Naive thymus-derived CD4-positive, alpha-beta T cell (primary cell): Measurements from ENCODE around the gene ALDH3B1. TPM values are rescaled to one million over a fixed set of nuclear protein-coding genes. Genes with fewer than 3 reads are reported as not detected.

Experiments used
- ATAC-seq: fragments of 150-1000 bp; cut with Tn5 transposase; 2 replicates; pipeline ENCODE4 v1.10.0; 2021; ENCODE audit warnings: mild to moderate bottlenecking, moderate library complexity
- CTCF ChIA-PET: fragments of 350-600 bp; sonication (Branson Sonifier 250); formaldehyde crosslinking; loops from one replicate; lab custom pipeline; 2021; ENCODE audit warnings: antibody characterized with exemption; lab: Charles Lee
- POLR2A ChIA-PET: fragments of 350-600 bp; sonication (Branson Sonifier 250); formaldehyde crosslinking; loops from one replicate; lab custom pipeline; 2021; ENCODE audit warnings: antibody characterized with exemption, inconsistent platforms; lab: Charles Lee
- DNase-seq, 9 donors: peaks; one replicate each; pipeline versions ENCODE4 v3.0.0 to v3.0.0-alpha.2; 2020 to 2022; ENCODE audit warnings: mixed read lengths in 1 of 9
- H3K27ac ChIP-seq: one replicate; pipeline ENCODE4 v1.7.0; 2013; ENCODE audit warnings: mild to moderate bottlenecking, low read depth, low read length, moderate library complexity
- H3K27me3 ChIP-seq, 2 donors: one replicate each; pipeline ENCODE4 v1.7.0; 2013; ENCODE audit warnings: low read length in 2 of 2, mild to moderate bottlenecking in 2 of 2, moderate library complexity in 2 of 2; ENCODE audit not compliant: control insufficient read depth in 2 of 2, insufficient read depth in 2 of 2
- H3K36me3 ChIP-seq, 3 experiments: 1 replicate in 2 of 3; 2 replicates in 1 of 3; pipeline ENCODE4 v1.7.0; 2013; ENCODE audit warnings: low read length in 3 of 3, mild to moderate bottlenecking in 3 of 3, moderate library complexity in 1 of 3; ENCODE audit not compliant: insufficient read depth in 3 of 3, control insufficient read depth in 2 of 3
- H3K4me1 ChIP-seq, 2 donors: one replicate each; pipeline ENCODE4 v1.7.0; 2013; ENCODE audit warnings: low read length in 2 of 2, mild to moderate bottlenecking in 2 of 2, moderate library complexity in 1 of 2; ENCODE audit not compliant: control insufficient read depth in 2 of 2, insufficient read depth in 2 of 2
- H3K4me3 ChIP-seq: 2 replicates; pipeline ENCODE4 v1.7.0; 2013; ENCODE audit warnings: mild to moderate bottlenecking, low read length
- H3K9me3 ChIP-seq, 3 experiments: 1 replicate in 2 of 3; 2 replicates in 1 of 3; pipeline ENCODE4 v1.7.0; 2013; ENCODE audit warnings: low read length in 3 of 3; ENCODE audit not compliant: control insufficient read depth in 2 of 3
- H3K27ac Mint-ChIP-seq, 9 donors: one replicate each; pipeline ENCODE4 v1.8.0; 2020 to 2022; ENCODE audit warnings: mixed read lengths in 9 of 9, mild to moderate bottlenecking in 8 of 9, moderate library complexity in 5 of 9, inconsistent platforms in 2 of 9
- H3K27me3 Mint-ChIP-seq, 5 donors: one replicate each; pipeline ENCODE4 v1.8.0; 2021 to 2022; ENCODE audit warnings: mixed read lengths in 5 of 5, mild to moderate bottlenecking in 1 of 5
- H3K36me3 Mint-ChIP-seq, 5 donors: one replicate each; pipeline ENCODE4 v1.8.0; 2020 to 2022; ENCODE audit warnings: mixed read lengths in 5 of 5, mild to moderate bottlenecking in 3 of 5, inconsistent platforms in 1 of 5
- H3K4me1 Mint-ChIP-seq, 7 donors: one replicate each; pipeline ENCODE4 v1.8.0; 2020 to 2022; ENCODE audit warnings: mixed read lengths in 7 of 7, mild to moderate bottlenecking in 3 of 7, inconsistent platforms in 1 of 7
- H3K4me3 Mint-ChIP-seq, 10 donors: one replicate each; pipeline ENCODE4 v1.8.0; 2020 to 2022; ENCODE audit warnings: mild to moderate bottlenecking in 10 of 10, mixed read lengths in 10 of 10, moderate library complexity in 6 of 10, inconsistent platforms in 2 of 10
- H3K9me3 Mint-ChIP-seq, 11 donors: one replicate each; pipeline ENCODE4 v1.8.0; 2020 to 2022; ENCODE audit warnings: mixed read lengths in 11 of 11, mild to moderate bottlenecking in 4 of 11, inconsistent platforms in 1 of 11, moderate library complexity in 1 of 11
- intact Hi-C, 2 donors: fragments of 100-400 bp; cut with micrococcal nuclease; formaldehyde crosslinking; loops; one replicate each; pipeline ENCODE4 v1.15.1; 2023
- polyA plus RNA-seq, 2 donors: library from polyadenylated mRNA; unstranded; fragments of 300-500 nt; fragmentation: Illumina TruSeq; gene quantifications; one replicate each; pipeline ENCODE4 v1.2.3, GENCODE V29; 2021
- total RNA-seq, 6 experiments: library from RNA in 5 of 6; stranded (reverse) in 5 of 6; gene quantifications; 1 replicate in 5 of 6; 2 replicates in 1 of 6; pipeline ENCODE4 v1.2.3 and lab custom pipeline; 2021 to 2026

The ALDH3B1 gene
- total and polyA plus RNA-seq, 7 experiments from 2014 or later = 0.05 to 29.5 (median 0.67) TPM; not detected in 2

DNA sequence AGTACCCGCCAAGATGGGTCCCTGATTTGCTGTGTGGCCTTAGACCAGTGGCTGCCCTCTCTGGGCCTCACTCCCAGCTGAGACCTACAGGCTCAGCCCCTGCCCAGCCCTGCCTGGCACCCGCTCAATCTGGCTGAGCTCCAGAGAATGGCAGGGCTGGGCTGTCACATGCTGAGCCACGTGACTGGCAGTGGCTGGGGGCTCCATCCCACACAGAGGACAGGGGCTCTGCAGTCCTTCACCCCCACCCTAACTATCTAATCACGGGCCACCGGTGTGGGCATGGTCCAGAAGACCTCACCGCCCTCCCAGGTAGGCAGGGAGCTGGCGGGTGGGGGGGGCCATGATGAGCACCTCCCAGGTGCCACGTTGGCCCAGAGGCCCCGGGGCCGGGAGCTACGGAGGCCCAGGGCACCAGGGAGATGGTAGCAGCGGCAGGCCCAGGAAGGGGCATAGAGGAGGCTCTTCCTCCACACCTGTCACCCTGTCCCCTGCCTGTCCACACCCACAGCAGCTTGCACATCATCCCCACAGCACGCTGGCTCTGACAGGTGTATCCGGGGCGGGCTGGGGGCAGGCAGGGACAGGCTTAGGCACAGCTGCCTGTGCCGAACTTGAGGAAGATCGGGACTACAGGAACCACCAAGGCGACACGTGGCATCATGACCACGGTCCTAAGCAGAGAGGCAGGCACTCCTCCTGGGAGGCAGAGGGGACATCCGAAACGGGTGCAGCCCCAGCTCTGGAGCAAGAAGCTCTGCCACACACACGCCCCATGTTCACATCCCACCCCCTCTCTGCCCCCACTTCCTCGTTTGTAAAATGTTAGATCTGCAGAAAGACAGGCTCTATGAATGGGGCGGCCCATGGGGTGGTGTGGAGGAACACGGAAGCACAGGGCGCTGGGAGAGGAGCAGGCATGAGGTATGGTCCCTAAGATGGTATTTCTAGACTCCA, 1.5 kb upstream of the ALDH3B1 start:
- H3K27me3 Mint-ChIP-seq = peaks cover 0 to 6% (median 0%) of the 10 kb centered on the region in 5 donors
- ATAC-seq = peak; percentile 19
- Histone ChIP-seq H3K36me3 (no peaks in the 10 kb centered on the region), H3K27me3 (no peaks in the 10 kb centered on the region), H3K27ac (no peak overlapping the region), H3K4me1 (peaks cover 6 to 8% of the 10 kb centered on the region in 2 donors), H3K4me3 (no peak overlapping the region), H3K9me3 (no peaks in the 10 kb centered on the region)
- DNase-seq = no peak
- peak overlapping the region in 2 of 9 donors; percentile 23 to 39 for H3K27ac Mint-ChIP-seq
- ChIA-PET POLR2A (interaction anchor here (0.6 kb wide), 1 partner anchor 1400 kb away, joined by 3 read pairs; no protein-coding TSS in a partner anchor), CTCF (no interaction called here)
- intact Hi-C loops = loop anchor here (1.0 to 10.0 kb wide), 3 partner anchors 196 to 266 kb away; partner anchors contain the start of gene C11orf24 (in 1 of the 2)
- H3K4me3 Mint-ChIP-seq = peak overlapping the region in 2 of 10 donors; percentile 21 to 53
- peaks cover 0 to 1% (median 0%) of the 10 kb centered on the region in 11 donors for H3K9me3 Mint-ChIP-seq
- H3K36me3 Mint-ChIP-seq = no peaks in the 10 kb centered on the region
- peaks cover 9 to 20% (median 17%) of the 10 kb centered on the region in 7 donors for H3K4me1 Mint-ChIP-seq

DNA sequence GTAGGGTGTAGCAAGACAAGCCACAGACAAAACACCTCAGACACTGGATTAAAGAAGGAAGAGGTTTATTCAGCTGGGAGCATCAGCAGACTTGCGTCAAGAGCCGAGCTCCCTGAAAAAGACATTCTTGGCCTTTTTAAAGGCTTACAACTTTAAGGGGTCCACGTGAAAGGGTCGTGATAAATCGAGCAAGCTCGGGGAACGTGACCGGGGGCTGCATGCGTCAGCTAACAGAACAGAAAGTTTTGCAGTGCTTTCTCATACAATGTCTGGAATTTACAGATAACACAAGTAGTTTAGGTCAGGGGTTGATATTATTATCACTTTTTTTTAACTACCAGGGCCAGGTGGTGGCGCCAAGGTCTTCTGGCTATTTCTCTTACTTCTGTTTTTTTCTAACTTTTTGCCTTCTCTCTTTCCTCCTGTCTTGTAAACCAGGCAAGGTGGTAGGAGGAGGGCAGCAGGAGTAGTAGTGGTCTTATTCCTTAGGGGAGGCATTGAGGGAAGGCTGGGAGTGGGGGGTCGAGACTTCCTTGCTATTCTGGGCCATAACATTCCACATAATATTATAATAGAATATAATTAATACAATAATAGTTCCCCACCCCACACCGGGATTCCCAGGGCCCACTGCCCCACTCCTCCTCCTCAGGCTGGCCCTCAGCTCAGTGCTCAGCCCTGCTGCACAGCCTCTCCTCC, 587 bp upstream of the ALDH3B1 start:
- no peak overlapping the region for H3K27ac ChIP-seq
- DNase-seq = no peak
- no peak for ATAC-seq
- intact Hi-C loops = loop anchor here (1.0 to 10.0 kb wide), 3 partner anchors 195 to 265 kb away; partner anchors contain the start of gene C11orf24 (in 1 of the 2)
- Mint-ChIP-seq H3K4me3 (peak overlapping the region in 2 of 10 donors; percentile 17 to 21), H3K27me3 (peaks cover 0 to 11% (median 0%) of the 10 kb centered on the region in 5 donors), H3K4me1 (peaks cover 9 to 20% (median 17%) of the 10 kb centered on the region in 7 donors), H3K36me3 (no peaks in the 10 kb centered on the region), H3K27ac (peak overlapping the region in 1 of 9 donors; percentile 37), H3K9me3 (peaks cover 0 to 1% (median 0%) of the 10 kb centered on the region in 11 donors)
- POLR2A ChIA-PET = interaction anchor here (0.6 kb wide), 1 partner anchor 1401 kb away, joined by 3 read pairs; no protein-coding TSS in a partner anchor
- no peaks in the 10 kb centered on the region for H3K27me3 ChIP-seq
- peaks cover under 1 to 3% of the 10 kb centered on the region in 2 donors for H3K4me1 ChIP-seq
- no peaks in the 10 kb centered on the region for H3K36me3 ChIP-seq
- no peak overlapping the region for H3K4me3 ChIP-seq
- CTCF ChIA-PET = no interaction called here
- no peaks in the 10 kb centered on the region for H3K9me3 ChIP-seq

DNA sequence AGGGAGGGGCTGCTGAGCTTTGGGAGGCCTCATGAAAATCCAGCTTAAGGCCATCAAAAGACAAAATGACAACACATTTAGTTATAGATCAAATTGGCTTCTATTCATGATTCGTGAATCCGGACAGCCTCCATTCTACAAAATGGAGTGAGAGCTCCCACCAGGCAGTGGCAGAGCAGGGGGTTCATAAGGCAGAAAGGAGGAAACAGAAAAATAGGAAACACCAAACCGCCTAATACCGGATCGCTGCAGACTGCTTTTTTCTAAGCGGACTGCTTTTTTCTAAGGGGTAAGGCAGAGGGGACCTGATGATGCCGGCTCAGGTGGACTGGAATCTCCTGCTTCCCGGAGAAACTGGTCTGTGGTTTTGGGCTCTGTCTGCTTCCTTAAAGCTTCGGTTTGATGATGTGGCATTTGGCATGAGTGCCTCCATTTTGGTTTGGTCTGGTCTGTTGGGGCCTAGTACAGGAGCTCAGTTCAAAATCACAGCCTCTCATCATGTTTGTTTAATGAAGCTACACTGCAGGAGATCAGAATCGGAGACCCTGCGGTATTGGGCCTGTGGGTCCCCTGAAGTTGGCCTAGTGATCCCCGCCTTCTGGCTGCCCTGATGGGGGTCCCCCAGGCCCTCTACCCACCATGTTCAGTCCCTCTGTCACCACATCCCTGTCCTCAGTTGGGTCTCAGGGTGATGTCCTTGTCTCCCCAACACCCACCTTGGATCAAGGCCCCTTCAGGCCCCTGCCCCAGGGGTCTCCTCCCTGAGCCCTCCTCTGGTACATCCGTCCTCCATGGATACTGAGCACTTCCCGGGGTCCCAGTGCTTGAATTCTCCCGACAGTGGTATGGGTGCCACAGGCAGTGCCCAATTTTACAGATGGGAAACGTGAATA, 1.2 kb downstream of the ALDH3B1 start:
- Histone ChIP-seq H3K4me3 (no peak overlapping the region), H3K27ac (no peak overlapping the region), H3K27me3 (no peaks in the 10 kb centered on the region), H3K9me3 (no peaks in the 10 kb centered on the region), H3K36me3 (no peaks in the 10 kb centered on the region), H3K4me1 (no peaks in the 10 kb centered on the region)
- ChIA-PET POLR2A (no interaction called here), CTCF (interaction anchor here (0.7 kb wide), 1 partner anchor 137 kb away, joined by 3 read pairs; no protein-coding TSS in a partner anchor)
- peaks cover 0 to 11% (median 0%) of the 10 kb centered on the region in 5 donors for H3K27me3 Mint-ChIP-seq
- no peak overlapping the region for H3K4me3 Mint-ChIP-seq
- no peak overlapping the region for H3K27ac Mint-ChIP-seq
- peaks cover 4 to 14% (median 11%) of the 10 kb centered on the region in 7 donors for H3K4me1 Mint-ChIP-seq
- ATAC-seq (no peak), DNase-seq (no peak)
- H3K9me3 Mint-ChIP-seq = no peaks in the 10 kb centered on the region
- H3K36me3 Mint-ChIP-seq = no peaks in the 10 kb centered on the region
- intact Hi-C loops = no loop called here

DNA sequence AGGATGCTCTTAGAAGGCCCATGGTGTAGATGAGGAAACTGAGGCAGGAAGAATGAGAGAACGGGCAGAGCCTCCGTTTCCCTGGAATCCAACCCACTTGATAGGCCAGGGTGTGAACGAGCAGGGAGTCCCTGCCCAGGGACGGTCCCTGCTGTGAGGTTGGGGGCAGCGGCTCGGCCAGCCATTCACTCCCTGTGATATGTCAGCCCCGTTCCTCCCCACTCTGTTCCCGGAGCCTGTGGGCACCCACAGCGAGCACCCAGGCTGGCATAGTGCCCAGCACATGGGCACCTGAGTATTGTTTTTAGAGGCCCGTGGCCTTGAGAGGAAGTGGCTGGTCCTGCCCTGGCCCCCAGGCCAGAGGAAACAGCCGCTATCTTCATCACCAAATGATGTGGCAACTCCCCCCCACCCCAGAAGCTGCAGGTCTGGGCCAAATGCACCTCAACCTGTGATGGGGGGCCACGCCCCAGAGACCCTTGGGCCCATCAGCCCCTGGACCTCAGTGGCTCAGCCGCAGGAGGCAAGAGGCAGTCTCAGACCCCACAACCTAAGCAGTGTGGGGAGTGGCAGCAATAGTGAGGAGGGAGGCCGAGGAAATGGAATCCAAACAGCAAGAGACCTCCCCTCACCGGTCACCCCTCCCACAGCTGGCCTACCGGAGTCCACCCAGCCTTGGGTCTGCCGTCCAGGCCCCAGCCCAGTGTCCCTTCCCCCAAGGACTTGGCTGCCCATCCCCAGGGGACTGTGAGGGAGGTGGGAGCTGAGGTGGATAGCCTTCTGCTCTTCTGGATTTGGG, 2.1 kb downstream of the ALDH3B1 start:
- CTCF ChIA-PET = no interaction called here
- intact Hi-C loops = no loop called here
- H3K4me1 ChIP-seq = no peaks in the 10 kb centered on the region

DNA sequence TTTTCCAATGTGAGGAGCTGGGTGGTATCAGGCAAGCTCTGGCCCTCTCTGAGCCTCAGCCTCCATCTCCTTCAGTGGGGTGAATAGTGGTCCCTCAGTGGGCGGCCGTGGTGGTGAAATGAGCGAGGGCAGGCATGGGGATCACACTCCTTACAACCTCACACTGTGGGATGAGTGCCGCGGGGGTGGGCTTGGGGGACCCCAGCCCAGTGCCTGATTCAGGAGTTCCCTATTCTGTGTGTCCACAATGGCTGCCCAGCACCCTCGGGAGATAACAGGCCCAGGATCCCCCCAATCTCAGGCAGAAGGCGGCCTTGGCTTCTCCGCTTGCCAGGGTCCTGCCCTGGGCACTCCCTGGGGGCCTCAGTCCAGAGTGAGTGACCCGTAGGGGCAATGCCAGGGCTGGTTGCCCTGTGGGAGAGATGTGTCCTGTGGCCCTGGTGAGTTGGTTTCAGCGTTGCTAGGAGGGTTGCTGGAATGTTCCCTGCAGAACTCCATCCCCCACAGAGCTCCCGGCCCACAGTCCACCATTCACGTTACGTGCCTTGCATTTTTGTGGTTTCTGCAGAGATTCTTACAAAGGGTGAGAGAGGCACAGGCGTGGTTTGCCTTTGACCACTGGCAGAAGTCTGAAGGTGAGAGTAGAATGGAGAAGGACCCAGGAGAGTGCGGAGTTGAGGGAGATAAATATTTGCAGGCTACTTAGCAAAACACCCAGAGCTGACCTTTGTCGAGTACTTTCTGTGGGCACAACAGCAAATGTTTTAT, 2.9 kb downstream of the ALDH3B1 start:
- H3K27me3 Mint-ChIP-seq = peaks cover 0 to 11% (median 0%) of the 10 kb centered on the region in 5 donors
- Histone ChIP-seq H3K9me3 (no peaks in the 10 kb centered on the region), H3K36me3 (no peaks in the 10 kb centered on the region), H3K4me1 (no peaks in the 10 kb centered on the region), H3K27me3 (no peaks in the 10 kb centered on the region), H3K27ac (no peak overlapping the region), H3K4me3 (no peak overlapping the region)
- DNase-seq (no peak), ATAC-seq (no peak)
- ChIA-PET CTCF (no interaction called here), POLR2A (no interaction called here)
- H3K4me3 Mint-ChIP-seq = no peak overlapping the region
- no peaks in the 10 kb centered on the region for H3K9me3 Mint-ChIP-seq
- intact Hi-C loops = no loop called here
- H3K27ac Mint-ChIP-seq = peak overlapping the region in 1 of 9 donors; percentile 25
- H3K4me1 Mint-ChIP-seq = peaks cover 4 to 16% (median 11%) of the 10 kb centered on the region in 7 donors
- H3K36me3 Mint-ChIP-seq = no peaks in the 10 kb centered on the region

More for the DNA sequence above, 2.1 kb downstream of the ALDH3B1 start:
- POLR2A ChIA-PET = no interaction called here
- no peak overlapping the region for H3K4me3 ChIP-seq
- peaks cover 0 to 11% (median 0%) of the 10 kb centered on the region in 5 donors for H3K27me3 Mint-ChIP-seq
- H3K9me3 ChIP-seq = no peaks in the 10 kb centered on the region
- no peak overlapping the region for H3K4me3 Mint-ChIP-seq
- H3K9me3 Mint-ChIP-seq = no peaks in the 10 kb centered on the region
- no peaks in the 10 kb centered on the region for H3K36me3 Mint-ChIP-seq
- no peak overlapping the region for H3K27ac Mint-ChIP-seq
- H3K27me3 ChIP-seq = no peaks in the 10 kb centered on the region
- DNase-seq (no peak), ATAC-seq (no peak)
- no peak overlapping the region for H3K27ac ChIP-seq
- H3K4me1 Mint-ChIP-seq = peaks cover 4 to 14% (median 11%) of the 10 kb centered on the region in 7 donors
- no peaks in the 10 kb centered on the region for H3K36me3 ChIP-seq
